Measurements from ENCODE around the gene TERC.
"Not testable (repeated sequence)": the region's sequence is repeated elsewhere in the genome, so short reads cannot be mapped to it uniquely, and the experiment has no call there.

TERC gene

GRCh38 chr3:169722724-169723123, 42.1 kb downstream of the TERC start:
- no peak overlapping the region for H3K4me3 ChIP-seq (ENCODE audit: low read length)
- DNase-seq (ENCODE audit: low read depth, low spot score): no peak

GRCh38 chr3:169718415-169718814, 46.4 kb downstream of the TERC start:
- DNase-seq (ENCODE audit: low read depth, low spot score); H3K4me3 ChIP-seq (ENCODE audit: low read length): not testable (repeated sequence)

Data from Jurkat, Clone E6-1 (cell line).